ENCODE data around the gene DYNC1H1.

DNA sequence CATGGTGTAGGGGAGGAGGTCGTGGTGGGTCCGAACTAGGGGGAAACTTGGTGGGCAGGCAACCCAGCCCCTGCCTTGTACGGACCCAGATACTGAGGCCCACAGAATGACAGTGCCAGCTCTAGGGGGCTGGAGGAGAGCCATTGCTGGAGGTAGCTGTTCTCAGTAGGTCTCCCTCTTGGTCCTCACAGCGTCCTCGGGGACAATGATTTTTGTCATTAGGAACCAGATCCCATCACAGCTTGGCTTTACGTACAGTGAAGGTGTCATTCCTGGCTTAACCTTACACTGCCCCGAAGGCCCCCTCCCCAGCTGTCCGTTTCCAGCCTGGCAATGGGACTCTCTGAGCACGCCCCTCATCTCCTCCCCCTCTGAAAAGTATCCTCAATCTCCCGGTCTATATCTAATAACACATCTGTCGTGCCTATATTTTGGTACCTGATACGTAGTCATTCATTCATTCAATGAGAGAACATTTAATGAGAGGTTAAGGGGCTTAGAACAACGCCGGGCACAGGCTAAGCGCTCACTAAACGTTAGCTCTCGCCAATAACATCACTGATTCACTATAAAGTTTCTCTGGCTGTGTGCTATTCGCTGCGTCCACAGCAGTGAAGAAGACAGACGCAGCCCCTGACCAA lies 597 bp upstream of the DYNC1H1 start:
- TF ChIP-seq ZNF484 (CRISPR knock-in tag; IDR thresholded peaks at IDR 0.05; ENCODE audit: borderline replicate concordance, low read depth) (no peak), POLR2AphosphoS5 (IDR thresholded peaks at IDR 0.05; ENCODE audit: low read depth, low read length) (no peak), REXO4 (CRISPR knock-in tag; IDR thresholded peaks at IDR 0.05; ENCODE audit: borderline replicate concordance) (no peak), MAFG (CRISPR knock-in tag; IDR thresholded peaks at IDR 0.05) (no peak), KDM4B (CRISPR knock-in tag; IDR thresholded peaks at IDR 0.05) (no peak), ZFP1 (CRISPR knock-in tag; IDR thresholded peaks at IDR 0.05) (no peak)
- TF ChIP-seq, protein P1, sequence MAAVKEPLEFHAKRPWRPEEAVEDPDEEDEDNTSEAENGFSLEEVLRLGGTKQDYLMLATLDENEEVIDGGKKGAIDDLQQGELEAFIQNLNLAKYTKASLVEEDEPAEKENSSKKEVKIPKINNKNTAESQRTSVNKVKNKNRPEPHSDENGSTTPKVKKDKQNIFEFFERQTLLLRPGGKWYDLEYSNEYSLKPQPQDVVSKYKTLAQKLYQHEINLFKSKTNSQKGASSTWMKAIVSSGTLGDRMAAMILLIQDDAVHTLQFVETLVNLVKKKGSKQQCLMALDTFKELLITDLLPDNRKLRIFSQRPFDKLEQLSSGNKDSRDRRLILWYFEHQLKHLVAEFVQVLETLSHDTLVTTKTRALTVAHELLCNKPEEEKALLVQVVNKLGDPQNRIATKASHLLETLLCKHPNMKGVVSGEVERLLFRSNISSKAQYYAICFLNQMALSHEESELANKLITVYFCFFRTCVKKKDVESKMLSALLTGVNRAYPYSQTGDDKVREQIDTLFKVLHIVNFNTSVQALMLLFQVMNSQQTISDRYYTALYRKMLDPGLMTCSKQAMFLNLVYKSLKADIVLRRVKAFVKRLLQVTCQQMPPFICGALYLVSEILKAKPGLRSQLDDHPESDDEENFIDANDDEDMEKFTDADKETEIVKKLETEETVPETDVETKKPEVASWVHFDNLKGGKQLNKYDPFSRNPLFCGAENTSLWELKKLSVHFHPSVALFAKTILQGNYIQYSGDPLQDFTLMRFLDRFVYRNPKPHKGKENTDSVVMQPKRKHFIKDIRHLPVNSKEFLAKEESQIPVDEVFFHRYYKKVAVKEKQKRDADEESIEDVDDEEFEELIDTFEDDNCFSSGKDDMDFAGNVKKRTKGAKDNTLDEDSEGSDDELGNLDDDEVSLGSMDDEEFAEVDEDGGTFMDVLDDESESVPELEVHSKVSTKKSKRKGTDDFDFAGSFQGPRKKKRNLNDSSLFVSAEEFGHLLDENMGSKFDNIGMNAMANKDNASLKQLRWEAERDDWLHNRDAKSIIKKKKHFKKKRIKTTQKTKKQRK (IDR thresholded peaks at IDR 0.05; ENCODE audit: low read length) = no peak
- TF ChIP-seq, protein P2, sequence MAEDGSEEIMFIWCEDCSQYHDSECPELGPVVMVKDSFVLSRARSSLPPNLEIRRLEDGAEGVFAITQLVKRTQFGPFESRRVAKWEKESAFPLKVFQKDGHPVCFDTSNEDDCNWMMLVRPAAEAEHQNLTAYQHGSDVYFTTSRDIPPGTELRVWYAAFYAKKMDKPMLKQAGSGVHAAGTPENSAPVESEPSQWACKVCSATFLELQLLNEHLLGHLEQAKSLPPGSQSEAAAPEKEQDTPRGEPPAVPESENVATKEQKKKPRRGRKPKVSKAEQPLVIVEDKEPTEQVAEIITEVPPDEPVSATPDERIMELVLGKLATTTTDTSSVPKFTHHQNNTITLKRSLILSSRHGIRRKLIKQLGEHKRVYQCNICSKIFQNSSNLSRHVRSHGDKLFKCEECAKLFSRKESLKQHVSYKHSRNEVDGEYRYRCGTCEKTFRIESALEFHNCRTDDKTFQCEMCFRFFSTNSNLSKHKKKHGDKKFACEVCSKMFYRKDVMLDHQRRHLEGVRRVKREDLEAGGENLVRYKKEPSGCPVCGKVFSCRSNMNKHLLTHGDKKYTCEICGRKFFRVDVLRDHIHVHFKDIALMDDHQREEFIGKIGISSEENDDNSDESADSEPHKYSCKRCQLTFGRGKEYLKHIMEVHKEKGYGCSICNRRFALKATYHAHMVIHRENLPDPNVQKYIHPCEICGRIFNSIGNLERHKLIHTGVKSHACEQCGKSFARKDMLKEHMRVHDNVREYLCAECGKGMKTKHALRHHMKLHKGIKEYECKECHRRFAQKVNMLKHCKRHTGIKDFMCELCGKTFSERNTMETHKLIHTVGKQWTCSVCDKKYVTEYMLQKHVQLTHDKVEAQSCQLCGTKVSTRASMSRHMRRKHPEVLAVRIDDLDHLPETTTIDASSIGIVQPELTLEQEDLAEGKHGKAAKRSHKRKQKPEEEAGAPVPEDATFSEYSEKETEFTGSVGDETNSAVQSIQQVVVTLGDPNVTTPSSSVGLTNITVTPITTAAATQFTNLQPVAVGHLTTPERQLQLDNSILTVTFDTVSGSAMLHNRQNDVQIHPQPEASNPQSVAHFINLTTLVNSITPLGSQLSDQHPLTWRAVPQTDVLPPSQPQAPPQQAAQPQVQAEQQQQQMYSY (CRISPR knock-in tag; IDR thresholded peaks at IDR 0.05) = no peak
